ENCODE results near the gene NAA15. TPM values are rescaled to one million over a fixed set of nuclear protein-coding genes. Genes with fewer than 3 reads are reported as not detected.

The NAA15 gene
- total and polyA plus RNA-seq, 2 donors (not counting 3 experiments of a cell fraction or from before 2014, with no cell fraction given), result 4.5 to 67.9 TPM

DNA sequence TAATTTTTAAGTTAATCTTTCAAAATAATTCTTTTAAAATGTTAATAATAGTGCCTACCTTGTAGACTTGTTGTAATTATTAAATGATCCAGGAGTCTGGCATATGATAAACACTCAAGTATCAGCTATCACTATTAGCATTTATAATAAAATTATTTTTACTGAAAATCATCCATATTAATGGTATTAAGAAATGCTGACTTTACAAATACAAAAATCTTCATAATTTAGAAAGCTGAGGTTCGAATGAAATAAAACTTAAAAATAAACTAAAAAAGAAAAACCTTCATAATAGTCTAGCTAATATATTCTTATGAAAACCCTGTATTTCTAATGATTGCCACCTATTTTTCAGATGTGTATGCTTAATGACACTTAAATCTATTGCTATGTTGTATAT lies 26.5 kb upstream of the NAA15 start:
- Histone ChIP-seq H3K79me2 (ENCODE audit: control insufficient read depth, insufficient read depth, low read length) (no peaks in the 10 kb centered on the region), H3K4me3 (replicated peaks in 1 of 3; ENCODE audit: insufficient read depth in 1 of 3, low read depth in 1 of 3, low read length in 3 of 3) (no peak overlapping the region), H3K36me3 (ENCODE audit: control insufficient read depth in 2 of 2, extremely low read depth in 1 of 2, insufficient read depth in 2 of 2, low read length in 2 of 2) (no peaks in the 10 kb centered on the region), H3K9me3 (replicated peaks; ENCODE audit: control insufficient read depth, insufficient read depth, low read length) (no peaks in the 10 kb centered on the region), H3K4me2 (ENCODE audit: insufficient read depth, low read length) (no peak overlapping the region), H3K4me1 (ENCODE audit: control insufficient read depth, extremely low read depth, insufficient read depth, low read length) (peaks cover 7% of the 10 kb centered on the region), H2AFZ (ENCODE audit: low read depth, low read length) (no peak overlapping the region), H4K20me1 (replicated peaks; ENCODE audit: control insufficient read depth, extremely low read depth, insufficient read depth, low read length) (no peaks in the 10 kb centered on the region), H3K27me3 (ENCODE audit: control insufficient read depth in 2 of 2, insufficient read depth in 2 of 2, low read length in 2 of 2) (no peaks in the 10 kb centered on the region), H3K9me1 (replicated peaks; ENCODE audit: control insufficient read depth, extremely low read depth, insufficient read depth, low read length) (no peaks in the 10 kb centered on the region), H3K27ac (ENCODE audit: insufficient read depth, low read depth, low read length) (no peak overlapping the region), H3K9ac (replicated peaks; ENCODE audit: extremely low read depth, insufficient read depth, low read length) (no peak overlapping the region)
- FAIRE-seq (no peak), DNase-seq (ENCODE audit: low read depth, low spot score) (no peak)
- CTCF ChIA-PET, result interaction anchor here (0.6 to 3.0 kb wide), 5 partner anchors 8 to 244 kb away, joined by 3 to 12 read pairs (median 3); no protein-coding TSS in a partner anchor
- BruUV-seq (replicated peaks), result no TSS peak
- no peak for TF ChIP-seq POLR2A (IDR thresholded peaks at IDR 0.05; ENCODE audit: low read depth, low read length)
- no peak for TF ChIP-seq MYC (IDR thresholded peaks at IDR 0.05; ENCODE audit: low read depth, low read length)
- TF ChIP-seq GATA2 (IDR thresholded peaks at IDR 0.05; ENCODE audit: insufficient read depth, insufficient read length, low read depth, low read length), result no peak
- TF ChIP-seq, protein P1, sequence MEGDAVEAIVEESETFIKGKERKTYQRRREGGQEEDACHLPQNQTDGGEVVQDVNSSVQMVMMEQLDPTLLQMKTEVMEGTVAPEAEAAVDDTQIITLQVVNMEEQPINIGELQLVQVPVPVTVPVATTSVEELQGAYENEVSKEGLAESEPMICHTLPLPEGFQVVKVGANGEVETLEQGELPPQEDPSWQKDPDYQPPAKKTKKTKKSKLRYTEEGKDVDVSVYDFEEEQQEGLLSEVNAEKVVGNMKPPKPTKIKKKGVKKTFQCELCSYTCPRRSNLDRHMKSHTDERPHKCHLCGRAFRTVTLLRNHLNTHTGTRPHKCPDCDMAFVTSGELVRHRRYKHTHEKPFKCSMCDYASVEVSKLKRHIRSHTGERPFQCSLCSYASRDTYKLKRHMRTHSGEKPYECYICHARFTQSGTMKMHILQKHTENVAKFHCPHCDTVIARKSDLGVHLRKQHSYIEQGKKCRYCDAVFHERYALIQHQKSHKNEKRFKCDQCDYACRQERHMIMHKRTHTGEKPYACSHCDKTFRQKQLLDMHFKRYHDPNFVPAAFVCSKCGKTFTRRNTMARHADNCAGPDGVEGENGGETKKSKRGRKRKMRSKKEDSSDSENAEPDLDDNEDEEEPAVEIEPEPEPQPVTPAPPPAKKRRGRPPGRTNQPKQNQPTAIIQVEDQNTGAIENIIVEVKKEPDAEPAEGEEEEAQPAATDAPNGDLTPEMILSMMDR (IDR thresholded peaks at IDR 0.05; ENCODE audit: extremely low read depth in 1 of 2, insufficient read depth in 1 of 2, low read depth in 1 of 2, low read length in 2 of 2), result no peak
- TF ChIP-seq, protein P2, sequence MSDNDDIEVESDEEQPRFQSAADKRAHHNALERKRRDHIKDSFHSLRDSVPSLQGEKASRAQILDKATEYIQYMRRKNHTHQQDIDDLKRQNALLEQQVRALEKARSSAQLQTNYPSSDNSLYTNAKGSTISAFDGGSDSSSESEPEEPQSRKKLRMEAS (IDR thresholded peaks at IDR 0.05; ENCODE audit: insufficient read depth, insufficient read length), result no peak
- no peak for TF ChIP-seq JUN (IDR thresholded peaks at IDR 0.05; ENCODE audit: borderline replicate concordance, insufficient read depth, insufficient read length, low read depth)
- TF ChIP-seq FOS (IDR thresholded peaks at IDR 0.05; ENCODE audit: borderline replicate concordance, insufficient read depth, low read length), result no peak
- no peak for TF ChIP-seq EZH2 (IDR thresholded peaks at IDR 0.05; ENCODE audit: borderline replicate concordance, low read depth, low read length, severe bottlenecking)
- intact Hi-C loops (cut with micrococcal nuclease), result no loop called here
- POLR2A ChIA-PET, result no interaction called here
- dilution Hi-C loops (cut with MboI; ENCODE audit: extremely low pct_ligation_motif_present, low sequenced_read_pairs), result no loop called here

All from endothelial cell of umbilical vein (primary cell).